Stimulated activated CD4-positive, alpha-beta T cell treated with anti-CD3 and anti-CD28 coated beads, Interleukin-1b, Interleukin-23, amount 100 ng/mL, for 48 hours (primary cell): ENCODE data around the gene ZSCAN25.
"Not testable (repeated sequence)": the region's sequence is repeated elsewhere in the genome, so short reads cannot be mapped to it uniquely, and the experiment has no call there.

ENCODE experiments used
- DNase-seq: peaks from one replicate; pipeline ENCODE4 v3.0.0-alpha.2; 2020

The ZSCAN25 gene

GRCh38 chr7:99618726-99619125 lies 2.0 kb downstream of the ZSCAN25 start:
- DNase-seq = no peak

GRCh38 chr7:99619571-99620130 lies 2.9 kb downstream of the ZSCAN25 start:
- DNase-seq = no peak

DNA sequence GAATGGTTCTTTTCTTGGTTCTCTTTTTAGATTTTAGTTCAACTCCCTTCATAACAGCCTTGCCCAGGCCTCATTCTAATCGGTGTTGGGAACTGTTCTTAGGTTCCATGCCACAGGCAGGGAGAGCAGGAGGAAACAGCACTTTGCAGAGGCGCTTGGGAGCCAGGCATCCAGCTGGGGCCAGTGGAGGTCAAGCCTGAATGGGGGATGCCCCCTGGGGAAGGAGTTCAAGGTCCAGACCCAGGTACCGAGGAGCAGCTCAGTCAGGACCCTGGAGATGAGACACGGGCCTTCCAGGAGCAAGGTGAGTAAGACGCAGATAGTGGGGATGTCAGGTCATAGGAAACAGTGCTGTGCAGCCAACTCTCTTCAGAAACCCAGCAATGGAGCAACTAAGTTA lies 4.5 kb downstream of the ZSCAN25 start:
- DNase-seq = no peak

DNA sequence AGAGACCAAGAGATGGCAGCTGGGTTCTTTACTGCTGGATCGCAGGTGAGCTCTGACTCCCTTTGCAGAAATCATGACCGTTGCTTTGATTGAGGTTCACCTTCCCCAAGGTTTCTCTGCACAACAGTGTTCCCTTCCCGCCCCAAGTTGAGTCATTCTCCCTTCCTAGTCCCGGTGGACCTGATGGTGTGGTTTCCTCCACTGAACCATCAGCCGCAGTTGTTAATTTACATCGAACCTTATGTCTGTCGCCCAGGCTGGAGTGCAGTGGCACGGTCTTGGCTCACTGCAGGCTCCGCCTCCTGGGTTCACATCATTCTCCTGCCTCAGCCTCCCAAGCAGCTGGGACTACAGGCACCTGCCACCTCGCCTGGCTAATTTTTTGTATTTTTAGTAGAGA lies 5.8 kb downstream of the ZSCAN25 start:
- DNase-seq = no peak

DNA sequence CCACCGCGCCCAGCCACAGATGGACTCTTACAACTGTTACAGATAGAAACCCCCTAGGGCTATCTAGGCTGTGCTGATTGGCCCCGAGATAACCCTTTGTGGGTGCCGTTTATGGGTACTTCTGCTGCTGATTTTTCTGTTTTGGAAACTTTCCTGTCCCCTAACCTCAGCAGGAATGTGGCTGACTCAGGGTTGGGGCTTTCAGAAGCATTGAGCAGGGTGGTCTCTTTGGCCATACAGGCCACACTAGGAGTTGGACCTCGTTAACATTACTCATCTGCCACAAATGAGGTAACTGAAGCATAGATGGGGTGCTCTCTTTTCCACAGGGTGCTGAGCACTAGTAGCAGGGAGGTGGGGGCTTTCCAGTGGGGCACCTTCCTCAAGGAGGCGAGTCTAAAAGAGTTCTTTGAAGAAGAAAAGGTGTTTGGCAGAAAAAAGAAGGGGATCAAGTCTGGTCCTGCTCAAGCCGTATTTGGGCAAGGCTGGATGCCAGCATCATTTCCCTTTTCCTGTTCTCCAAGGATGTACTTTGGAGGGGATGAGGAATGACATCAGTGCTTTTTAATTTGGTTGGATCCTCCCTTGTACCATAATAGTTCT lies 6.4 kb downstream of the ZSCAN25 start:
- peak; percentile 34 for DNase-seq

DNA sequence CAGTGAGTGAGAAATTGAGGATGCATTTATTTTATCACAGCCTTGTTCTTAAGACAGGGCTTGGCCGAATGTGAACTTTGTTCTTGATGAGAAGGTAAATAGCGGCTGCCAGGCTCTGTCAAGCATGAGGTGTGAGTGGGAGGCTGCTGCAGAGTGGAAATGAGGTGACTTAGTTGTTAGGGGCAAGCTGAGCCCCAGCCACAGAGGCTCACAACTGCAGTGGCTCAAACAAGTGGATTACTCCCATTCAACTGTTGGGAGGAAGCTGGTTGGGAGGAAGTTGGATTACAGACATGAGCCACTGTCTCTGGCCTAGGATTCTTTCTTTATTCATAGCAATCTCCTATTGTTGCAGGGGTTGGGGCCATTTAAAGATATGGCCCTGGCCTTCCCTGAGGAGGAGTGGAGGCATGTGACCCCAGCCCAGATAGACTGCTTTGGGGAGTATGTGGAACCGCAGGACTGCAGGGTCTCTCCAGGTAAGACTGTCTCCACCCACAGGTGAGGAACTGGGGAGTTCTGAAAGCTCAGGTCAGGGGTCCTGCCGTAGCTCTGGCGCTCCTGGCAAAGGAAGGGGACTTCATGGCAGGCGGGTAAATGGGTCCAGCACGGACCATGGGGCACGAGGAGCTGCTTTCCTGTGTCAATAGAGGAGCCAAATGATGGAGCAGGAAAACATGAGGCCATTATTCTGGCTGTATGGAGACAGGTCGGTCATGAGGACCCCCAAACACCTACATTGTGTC lies 7.1 kb downstream of the ZSCAN25 start:
- DNase-seq = peak; percentile 61

DNA sequence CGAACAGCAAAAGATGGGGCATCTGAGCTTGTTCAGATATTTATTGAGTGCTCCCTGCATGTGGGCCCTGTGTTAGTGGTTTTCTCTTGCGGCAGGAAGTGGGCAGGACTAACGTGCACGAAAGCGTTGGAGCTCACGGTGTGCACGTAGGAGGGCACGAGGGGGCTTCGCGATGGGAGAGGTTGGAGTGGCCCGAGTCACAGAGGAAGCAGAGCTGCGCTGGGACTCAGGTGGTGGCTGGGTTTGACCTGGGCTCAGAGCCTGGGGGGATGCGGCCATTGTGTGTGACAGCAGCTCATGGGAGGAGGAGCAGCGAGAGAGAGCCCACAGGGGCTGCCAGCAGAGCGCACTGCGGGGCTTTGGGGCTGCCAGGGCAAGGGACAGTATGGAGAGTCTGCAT lies 7.7 kb downstream of the ZSCAN25 start:
- DNase-seq = peak; percentile 80

GRCh38 chr7:99625321-99625720 lies 8.6 kb downstream of the ZSCAN25 start:
- no peak for DNase-seq

GRCh38 chr7:99625961-99626360 lies 9.2 kb downstream of the ZSCAN25 start:
- no peak for DNase-seq

- DNase-seq = no peak
Observed at GRCh38 chr7:99626661-99627060, 9.9 kb downstream of the ZSCAN25 start.

GRCh38 chr7:99627513-99627912 lies 10.8 kb downstream of the ZSCAN25 start:
- no peak for DNase-seq

GRCh38 chr7:99628471-99629465 lies 12.0 kb downstream of the ZSCAN25 start:
- no peak for DNase-seq

DNA sequence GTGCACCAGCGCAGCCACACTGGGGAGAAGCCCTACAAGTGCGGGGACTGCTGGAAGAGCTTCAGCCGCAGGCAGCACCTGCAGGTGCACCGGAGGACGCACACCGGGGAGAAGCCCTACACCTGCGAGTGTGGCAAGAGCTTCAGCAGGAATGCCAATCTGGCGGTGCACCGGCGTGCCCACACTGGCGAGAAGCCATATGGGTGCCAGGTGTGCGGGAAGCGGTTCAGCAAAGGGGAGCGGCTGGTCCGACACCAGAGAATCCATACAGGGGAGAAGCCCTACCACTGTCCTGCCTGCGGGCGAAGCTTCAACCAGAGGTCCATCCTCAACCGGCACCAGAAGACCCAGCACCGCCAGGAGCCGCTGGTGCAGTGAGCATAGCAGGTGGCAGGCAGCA lies 12.9 kb downstream of the ZSCAN25 start:
- DNase-seq = no peak

GRCh38 chr7:99631295-99632109 lies 14.8 kb downstream of the ZSCAN25 start:
- DNase-seq = peak; percentile 73

GRCh38 chr7:99637414-99637813 lies 20.7 kb downstream of the ZSCAN25 start:
- not testable (repeated sequence) for DNase-seq

GRCh38 chr7:99638731-99639130 lies 22.0 kb downstream of the ZSCAN25 start:
- no peak for DNase-seq

DNA sequence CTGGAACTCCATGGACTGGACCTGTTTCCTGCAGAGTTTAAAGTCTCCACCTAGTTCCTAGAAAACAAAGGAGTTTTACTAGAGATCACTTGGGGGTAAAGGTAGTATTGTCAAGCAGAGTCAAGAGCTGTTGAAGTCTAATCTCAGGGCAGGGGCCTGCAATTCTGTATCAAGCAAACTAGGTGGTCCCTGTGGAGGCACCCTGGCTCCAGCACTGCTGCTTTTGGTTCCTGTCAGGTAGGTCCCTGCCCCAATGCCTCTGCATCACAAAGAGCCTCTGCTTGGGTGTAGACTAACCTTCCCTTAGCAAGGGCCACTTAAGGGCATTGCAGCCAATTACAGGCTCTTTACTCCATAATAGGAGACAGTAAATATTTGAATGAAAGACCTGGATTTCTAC lies 22.5 kb downstream of the ZSCAN25 start:
- DNase-seq = no peak

DNA sequence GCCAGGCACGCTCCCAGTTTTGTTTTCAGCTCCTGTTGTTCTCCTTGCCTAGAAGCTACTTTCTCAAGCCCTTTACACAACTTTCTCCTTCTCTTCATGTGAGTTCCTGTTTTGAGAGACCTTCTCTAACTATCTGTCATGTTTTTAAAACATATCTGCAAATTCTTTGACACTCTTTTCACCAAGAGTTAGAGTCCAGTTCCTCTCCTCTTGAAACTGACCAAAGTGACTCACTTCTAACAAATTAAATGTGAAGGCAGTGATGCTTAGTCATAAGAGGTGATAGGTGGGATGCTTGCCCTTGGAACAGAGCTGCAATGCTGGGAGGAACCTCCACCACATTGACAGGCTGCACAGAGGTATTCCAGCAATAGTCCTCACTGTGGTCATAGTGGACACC lies 25.3 kb downstream of the ZSCAN25 start:
- no peak for DNase-seq

DNA sequence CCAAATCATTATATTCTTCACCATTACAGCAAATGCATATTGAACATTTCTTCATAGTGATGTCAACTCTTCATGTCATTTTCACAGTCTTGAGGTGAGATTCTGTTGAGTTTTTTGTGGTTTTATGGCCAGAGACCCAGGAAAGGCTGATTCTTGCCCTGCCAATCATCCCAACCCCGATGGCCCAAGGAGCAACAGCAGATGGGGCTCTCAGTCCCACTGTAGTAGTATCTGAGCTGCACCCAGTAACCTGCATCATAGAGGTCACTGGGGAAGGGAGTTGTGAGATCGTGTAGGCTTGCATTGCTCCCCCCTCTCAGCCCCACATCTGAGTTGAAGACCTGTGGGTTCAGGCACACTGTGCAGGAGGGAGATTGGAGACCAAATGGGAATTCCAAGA lies 26.7 kb downstream of the ZSCAN25 start:
- no peak for DNase-seq

GRCh38 chr7:99644431-99644830 lies 27.7 kb downstream of the ZSCAN25 start:
- no peak for DNase-seq

- DNase-seq = no peak
Observed at GRCh38 chr7:99645590-99645989, 28.8 kb downstream of the ZSCAN25 start.

- DNase-seq = peak; percentile 26
Observed at GRCh38 chr7:99648843-99649242, 32.1 kb downstream of the ZSCAN25 start.
